SK-N-SH (cell line): ENCODE data around the gene EXOC8.

Experiments
- EP300 ChIP-seq, 2 experiments: IDR thresholded peaks; 2 replicates each; pipeline versions ENCODE4 v1.4.0 to v1.6.1; 2012; ENCODE audit warnings: borderline replicate concordance in 1 of 2, low read depth in 1 of 2, low read length in 1 of 2
- POLR2AphosphoS5 ChIP-seq: IDR thresholded peaks from 2 replicates; pipeline ENCODE4 v1.6.1; 2012; ENCODE audit warnings: low read depth, low read length
- TEAD4 ChIP-seq: IDR thresholded peaks from 2 replicates; pipeline ENCODE4 v1.4.0; 2012; ENCODE audit warnings: mild to moderate bottlenecking, borderline replicate concordance; ENCODE audit not compliant: insufficient read depth
- TF ChIP-seq, protein P1 (sequence below): fragments of 200-600 bp; sonication (generic); IDR thresholded peaks from 2 replicates; pipeline ENCODE4 v1.6.1; 2017; ENCODE audit warnings: antibody characterized with exemption, mild to moderate bottlenecking, moderate library complexity

DNA sequence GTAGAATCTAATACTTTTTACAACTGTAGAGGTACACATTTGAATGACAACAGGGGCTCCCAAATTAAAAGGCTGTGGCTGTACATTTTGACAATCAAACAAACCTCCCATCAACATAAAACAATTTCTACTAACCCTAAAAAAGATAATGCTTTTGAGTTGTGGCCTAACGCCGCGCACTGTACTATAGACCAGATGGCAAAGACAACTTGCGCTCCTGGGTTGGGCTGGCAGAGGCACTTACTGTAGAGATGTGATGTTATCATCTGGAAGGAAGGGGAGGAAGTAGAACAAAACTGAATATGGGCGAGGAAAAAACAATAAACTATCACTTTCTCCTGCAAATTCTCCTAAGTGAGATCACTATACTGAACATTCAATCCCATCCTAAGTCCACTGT, 26.5 kb upstream of the EXOC8 start:
- no peak for TF ChIP-seq TEAD4
- TF ChIP-seq POLR2AphosphoS5 = no peak
- TF ChIP-seq, protein P1, sequence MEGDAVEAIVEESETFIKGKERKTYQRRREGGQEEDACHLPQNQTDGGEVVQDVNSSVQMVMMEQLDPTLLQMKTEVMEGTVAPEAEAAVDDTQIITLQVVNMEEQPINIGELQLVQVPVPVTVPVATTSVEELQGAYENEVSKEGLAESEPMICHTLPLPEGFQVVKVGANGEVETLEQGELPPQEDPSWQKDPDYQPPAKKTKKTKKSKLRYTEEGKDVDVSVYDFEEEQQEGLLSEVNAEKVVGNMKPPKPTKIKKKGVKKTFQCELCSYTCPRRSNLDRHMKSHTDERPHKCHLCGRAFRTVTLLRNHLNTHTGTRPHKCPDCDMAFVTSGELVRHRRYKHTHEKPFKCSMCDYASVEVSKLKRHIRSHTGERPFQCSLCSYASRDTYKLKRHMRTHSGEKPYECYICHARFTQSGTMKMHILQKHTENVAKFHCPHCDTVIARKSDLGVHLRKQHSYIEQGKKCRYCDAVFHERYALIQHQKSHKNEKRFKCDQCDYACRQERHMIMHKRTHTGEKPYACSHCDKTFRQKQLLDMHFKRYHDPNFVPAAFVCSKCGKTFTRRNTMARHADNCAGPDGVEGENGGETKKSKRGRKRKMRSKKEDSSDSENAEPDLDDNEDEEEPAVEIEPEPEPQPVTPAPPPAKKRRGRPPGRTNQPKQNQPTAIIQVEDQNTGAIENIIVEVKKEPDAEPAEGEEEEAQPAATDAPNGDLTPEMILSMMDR = no peak
- no peak for TF ChIP-seq EP300 (IDR thresholded peaks at IDR 0.05; ENCODE audit: borderline replicate concordance in 1 of 2, low read depth in 1 of 2, low read length in 1 of 2)
